AG20443 (cell line): Measurements from ENCODE around the gene NALCN.

Experiments used
- DNase-seq: peaks from one replicate; pipeline ENCODE4 v3.0.0; 2012; ENCODE audit warnings: low spot score, mixed read lengths

The NALCN gene

GRCh38 chr13:101291206-101291605 lies 125.1 kb downstream of the NALCN start:
- DNase-seq: no peak

GRCh38 chr13:101289764-101290163 lies 126.5 kb downstream of the NALCN start:
- peak; percentile 56 for DNase-seq

GRCh38 chr13:101283782-101284181 lies 132.5 kb downstream of the NALCN start:
- no peak for DNase-seq

GRCh38 chr13:101272886-101273285 lies 143.4 kb downstream of the NALCN start:
- DNase-seq: no peak

- no peak for DNase-seq
Measured at GRCh38 chr13:101271681-101272245, 144.5 kb downstream of the NALCN start.

GRCh38 chr13:101267656-101268055 lies 148.7 kb downstream of the NALCN start:
- peak; percentile 47 for DNase-seq

GRCh38 chr13:101265934-101266333 lies 150.4 kb downstream of the NALCN start:
- no peak for DNase-seq

GRCh38 chr13:101264931-101265330 lies 151.4 kb downstream of the NALCN start:
- no peak for DNase-seq

GRCh38 chr13:101262306-101262705 lies 154.0 kb downstream of the NALCN start:
- DNase-seq: no peak

- DNase-seq: no peak
Measured at GRCh38 chr13:101258509-101258908, 157.8 kb downstream of the NALCN start.

GRCh38 chr13:101258071-101258470 lies 158.2 kb downstream of the NALCN start:
- peak; percentile 85 for DNase-seq

GRCh38 chr13:101248739-101249514 lies 167.4 kb downstream of the NALCN start:
- DNase-seq: no peak

GRCh38 chr13:101242720-101243119 lies 173.6 kb downstream of the NALCN start:
- no peak for DNase-seq

GRCh38 chr13:101238555-101238954 lies 177.8 kb downstream of the NALCN start:
- DNase-seq: no peak

GRCh38 chr13:101231751-101232428 lies 184.4 kb downstream of the NALCN start:
- peak; percentile 49 for DNase-seq

GRCh38 chr13:101230271-101230890 lies 185.9 kb downstream of the NALCN start:
- DNase-seq: no peak

GRCh38 chr13:101219609-101220265 lies 196.6 kb downstream of the NALCN start:
- no peak for DNase-seq

GRCh38 chr13:101218484-101218883 lies 197.8 kb downstream of the NALCN start:
- DNase-seq: no peak

- DNase-seq: no peak
Measured at GRCh38 chr13:101217086-101217485, 199.2 kb downstream of the NALCN start.

- DNase-seq: peak; percentile 48
Measured at GRCh38 chr13:101211261-101211660, 205.0 kb downstream of the NALCN start.

GRCh38 chr13:101210774-101211173 lies 205.5 kb downstream of the NALCN start:
- DNase-seq: no peak

GRCh38 chr13:101209206-101209893 lies 207.0 kb downstream of the NALCN start:
- DNase-seq: no peak
